Muscle of back (tissue), 11 donors: ENCODE measurements around the gene KDSR. TPM values are rescaled to one million over a fixed set of nuclear protein-coding genes. Genes with fewer than 3 reads are reported as not detected.
A peak's percentile ranks its signal among the peaks of the same experiment; 100 is the strongest.

Experiments used
- DNase-seq, 3 donors: peaks; one replicate each; pipeline versions ENCODE4 v3.0.0 to v3.0.0-alpha.2; 2013
- polyA plus RNA-seq, 10 donors: library from polyadenylated mRNA; unstranded; fragments of 120-200 nt; gene quantifications; one replicate each; pipeline ENCODE4 v1.2.1, GENCODE V29; 2013; ENCODE audit not compliant: insufficient read length in 10 of 10

KDSR gene
- polyA plus RNA-seq, 10 donors: 24.8 to 35.1 (median 27.5) TPM

DNA sequence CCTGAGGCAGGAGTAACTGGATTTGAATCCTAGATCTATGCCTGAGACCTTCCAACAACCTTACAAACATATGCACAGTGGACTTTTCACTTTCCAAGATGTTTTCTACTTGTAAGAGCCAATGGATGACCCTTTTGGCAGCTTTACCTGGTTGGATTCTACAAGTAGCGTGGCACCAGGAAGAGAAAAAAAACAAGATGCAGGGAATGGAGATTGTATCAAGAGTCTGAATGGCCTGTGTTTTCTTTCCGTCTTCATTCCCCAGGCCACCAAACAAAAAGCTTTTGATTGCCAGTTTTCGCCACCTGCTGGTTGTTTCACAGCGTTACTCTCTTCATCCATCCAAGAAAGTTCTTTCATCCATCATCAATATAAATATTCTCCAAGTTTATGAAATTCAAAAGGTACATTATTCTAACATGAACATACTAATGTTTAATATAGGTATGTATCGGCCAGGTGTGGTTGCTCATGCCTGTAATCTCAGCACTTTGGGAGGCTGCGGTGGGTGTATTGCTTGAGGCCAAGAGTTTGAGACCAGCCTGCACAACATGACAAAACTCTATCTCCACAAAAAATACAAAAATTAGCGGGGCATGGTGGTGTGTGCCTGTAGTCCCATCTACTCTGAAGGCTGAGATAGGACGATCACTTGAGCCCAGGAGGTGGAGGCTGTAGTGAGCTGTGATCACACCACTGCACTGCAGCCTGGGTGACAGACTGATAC lies 43.9 kb downstream of the KDSR start:
- DNase-seq: peak; percentile 76 to 89 (median 87)

DNA sequence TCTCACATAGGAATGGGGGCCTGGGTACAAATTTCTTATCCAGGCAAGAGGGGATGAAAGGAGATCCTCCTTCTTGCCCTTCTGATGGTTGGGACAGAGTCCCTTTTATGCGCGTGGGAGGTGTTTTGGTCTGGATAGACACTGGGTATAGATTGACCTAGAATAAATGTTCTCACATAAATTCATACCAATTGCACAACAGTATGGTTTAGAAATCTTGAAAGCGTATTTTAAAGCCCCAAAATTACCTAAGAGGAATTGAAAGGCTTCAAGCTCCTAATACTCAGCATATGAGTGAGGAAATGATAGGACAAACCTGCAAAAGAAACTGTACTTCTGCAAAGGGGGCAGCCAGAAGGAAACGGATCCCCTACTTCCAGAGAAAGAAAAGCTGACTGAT lies 44.8 kb downstream of the KDSR start:
- no peak for DNase-seq

DNA sequence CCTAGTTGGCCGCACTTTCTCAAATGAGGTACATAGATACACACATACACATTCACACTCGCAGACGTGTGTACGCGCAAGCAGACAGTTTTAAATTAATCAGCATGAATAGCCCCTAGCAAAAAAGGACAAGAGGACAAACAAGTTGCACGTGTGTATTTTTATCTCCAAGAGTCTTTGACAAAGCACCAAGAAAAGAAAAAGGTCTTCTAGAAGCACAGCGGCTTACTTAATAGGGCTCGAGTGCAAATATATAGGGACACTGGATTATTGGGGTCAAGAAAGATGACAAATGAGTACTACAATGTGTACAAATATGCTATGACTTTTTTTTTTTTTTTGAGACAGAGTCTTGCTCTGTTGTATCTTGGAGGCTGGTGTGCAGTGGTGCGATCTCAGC lies 45.7 kb downstream of the KDSR start:
- no peak for DNase-seq

DNA sequence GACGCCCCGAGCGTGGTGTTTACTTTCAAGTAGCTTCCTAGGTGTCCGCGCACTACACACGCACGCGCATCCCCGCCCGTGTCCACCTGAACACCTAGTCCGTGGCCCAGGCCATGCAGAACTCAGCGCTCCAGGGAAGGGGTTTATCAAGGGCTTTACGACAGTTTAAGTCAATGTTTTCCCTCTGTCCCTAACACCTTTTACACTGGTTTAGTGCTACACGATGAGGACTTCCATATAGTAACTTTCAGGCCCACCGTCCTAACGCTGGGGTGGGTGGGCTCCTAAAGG lies 46.1 kb downstream of the KDSR start:
- DNase-seq: no peak

DNA sequence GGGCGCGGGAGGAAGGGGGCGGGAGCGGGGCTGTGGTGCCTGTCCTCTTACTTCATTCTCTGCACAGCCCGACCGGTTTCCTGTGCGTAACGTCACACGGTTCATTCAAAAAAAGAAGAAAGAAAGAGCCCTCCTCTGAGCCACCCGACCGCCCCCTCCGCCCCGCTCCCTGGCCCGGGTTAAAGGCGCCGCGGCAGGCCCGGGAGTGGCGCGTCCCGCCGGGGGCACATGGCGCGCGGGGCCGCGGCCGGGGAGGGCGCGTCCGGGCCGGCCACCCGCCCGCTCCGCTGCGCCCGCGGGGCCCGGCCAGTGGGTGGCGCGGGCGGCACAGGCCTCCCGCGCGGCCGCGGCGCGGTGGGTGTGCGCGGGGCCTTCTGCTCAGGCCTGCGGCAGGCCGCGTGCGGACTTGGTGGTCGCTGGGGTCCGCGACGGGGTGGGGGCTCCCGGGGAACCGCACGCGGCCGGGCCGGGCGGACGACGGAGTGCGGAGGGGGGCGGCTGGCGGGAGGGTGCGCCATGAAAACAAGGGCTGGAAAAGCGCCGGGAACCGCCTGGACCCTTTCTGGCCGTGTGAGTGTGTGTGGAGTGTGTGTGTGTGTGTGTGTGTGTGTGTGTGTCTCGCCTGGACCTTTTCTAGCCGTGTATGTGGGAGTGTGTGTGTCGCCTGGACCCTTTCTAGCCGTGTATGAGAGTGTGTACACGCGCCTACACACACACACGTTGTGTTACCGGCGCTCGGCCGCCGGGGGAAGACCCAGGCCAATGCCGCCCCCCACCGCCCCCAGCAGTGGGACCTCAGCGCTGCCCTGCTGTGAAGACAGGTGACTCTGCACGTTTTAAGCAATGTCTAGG lies 46.7 kb downstream of the KDSR start:
- DNase-seq: peak; percentile 89 to 94 (median 89)

DNA sequence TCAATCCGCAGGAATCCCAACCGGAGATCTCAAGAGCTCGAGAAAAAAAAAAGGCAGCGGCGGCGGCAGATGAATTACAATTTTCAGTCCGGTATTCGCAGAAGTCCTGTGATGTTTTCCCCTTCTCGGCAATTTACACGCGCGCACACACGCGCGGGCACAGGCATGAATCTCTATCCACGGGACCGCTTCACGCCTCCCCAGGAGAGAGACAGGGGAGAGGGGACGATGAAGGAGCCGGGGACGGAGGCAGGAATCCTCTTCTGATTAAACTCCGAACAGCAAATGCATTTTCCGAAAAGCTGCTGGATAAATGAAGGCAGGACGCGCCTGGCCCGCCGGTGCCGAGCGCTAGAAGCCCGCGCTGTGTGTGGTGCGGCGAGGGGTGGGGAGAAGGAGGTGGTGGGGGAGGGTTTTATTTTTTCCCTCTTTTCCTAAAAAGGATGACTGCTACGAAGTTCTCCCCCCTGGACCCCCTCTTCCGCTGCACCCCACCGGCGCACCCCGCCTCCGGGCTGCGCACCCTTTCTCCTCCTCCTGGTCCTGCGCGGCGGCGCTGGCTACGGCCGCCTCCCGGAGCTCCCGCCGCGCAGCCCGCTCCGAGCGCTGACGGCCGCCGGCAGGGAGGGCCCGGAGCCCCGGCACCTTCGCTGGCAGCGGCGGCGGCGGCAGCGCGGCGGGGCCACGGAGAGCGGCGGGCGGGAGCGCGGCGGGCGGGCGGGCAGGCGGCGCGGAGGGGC lies 47.5 kb downstream of the KDSR start, which contains the start of gene BCL2:
Gene BCL2, minus strand, starts transcription at position 387 of the 740 bp plus-strand sequence.
- DNase-seq: peak; percentile 49 to 92 (median 79)

DNA sequence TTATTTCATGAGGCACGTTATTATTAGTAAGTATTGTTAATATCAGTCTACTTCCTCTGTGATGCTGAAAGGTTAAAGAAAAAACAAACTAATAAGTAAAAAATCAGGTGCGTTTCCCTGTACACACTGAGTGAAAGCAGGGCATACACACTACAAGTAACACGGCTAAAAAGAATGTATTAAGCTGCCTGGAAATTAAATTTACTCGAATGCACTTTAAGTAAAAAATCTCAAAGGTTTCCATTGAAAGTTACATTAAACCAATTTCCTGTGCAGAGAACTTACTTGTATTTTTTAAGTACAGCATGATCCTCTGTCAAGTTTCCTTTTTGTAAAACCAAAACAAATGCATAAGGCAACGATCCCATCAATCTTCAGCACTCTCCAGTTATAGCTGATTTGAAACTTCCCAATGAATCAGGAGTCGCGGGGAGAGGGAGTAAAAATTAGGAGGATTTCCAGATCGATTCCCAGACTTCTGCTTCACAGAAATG lies 48.1 kb downstream of the KDSR start:
- no peak for DNase-seq

DNA sequence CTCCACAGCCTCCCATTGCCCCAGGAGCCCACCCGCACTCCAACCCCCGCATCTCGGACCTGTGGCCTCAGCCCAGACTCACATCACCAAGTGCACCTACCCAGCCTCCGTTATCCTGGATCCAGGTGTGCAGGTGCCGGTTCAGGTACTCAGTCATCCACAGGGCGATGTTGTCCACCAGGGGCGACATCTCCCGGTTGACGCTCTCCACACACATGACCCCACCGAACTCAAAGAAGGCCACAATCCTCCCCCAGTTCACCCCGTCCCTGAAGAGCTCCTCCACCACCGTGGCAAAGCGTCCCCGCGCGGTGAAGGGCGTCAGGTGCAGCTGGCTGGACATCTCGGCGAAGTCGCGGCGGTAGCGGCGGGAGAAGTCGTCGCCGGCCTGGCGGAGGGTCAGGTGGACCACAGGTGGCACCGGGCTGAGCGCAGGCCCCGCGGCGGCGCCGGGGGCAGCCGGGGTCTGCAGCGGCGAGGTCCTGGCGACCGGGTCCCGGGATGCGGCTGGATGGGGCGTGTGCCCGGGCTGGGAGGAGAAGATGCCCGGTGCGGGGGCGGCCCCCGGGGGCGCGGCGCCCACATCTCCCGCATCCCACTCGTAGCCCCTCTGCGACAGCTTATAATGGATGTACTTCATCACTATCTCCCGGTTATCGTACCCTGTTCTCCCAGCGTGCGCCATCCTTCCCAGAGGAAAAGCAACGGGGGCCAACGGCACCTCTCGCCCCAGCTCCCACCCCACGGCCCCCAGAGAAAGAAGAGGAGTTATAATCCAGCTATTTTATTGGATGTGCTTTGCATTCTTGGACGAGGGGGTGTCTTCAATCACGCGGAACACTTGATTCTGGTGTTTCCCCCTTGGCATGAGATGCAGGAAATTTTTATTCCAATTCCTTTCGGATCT lies 48.8 kb downstream of the KDSR start:
- peak in 1 of 3 donors; percentile 82 for DNase-seq

DNA sequence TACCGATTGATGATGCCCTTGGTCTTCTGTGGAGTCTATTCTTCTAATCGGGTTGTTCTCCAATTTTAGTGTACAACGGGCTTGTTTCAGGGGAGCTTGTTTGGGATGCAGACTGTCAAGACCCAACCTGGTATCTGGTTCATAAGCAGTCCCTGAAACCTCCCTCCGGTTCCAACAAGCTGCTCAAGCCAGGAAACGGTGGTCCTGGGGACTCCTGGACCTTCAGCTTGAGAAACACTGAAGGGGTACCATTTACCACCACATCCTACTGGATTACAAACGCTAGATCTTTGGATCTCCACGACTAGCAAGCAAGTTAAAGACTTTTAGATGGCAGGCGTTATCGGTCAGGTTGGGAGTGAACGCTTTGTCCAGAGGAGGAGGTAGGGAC lies 49.5 kb downstream of the KDSR start:
- peak in 1 of 3 donors; percentile 54 for DNase-seq

DNA sequence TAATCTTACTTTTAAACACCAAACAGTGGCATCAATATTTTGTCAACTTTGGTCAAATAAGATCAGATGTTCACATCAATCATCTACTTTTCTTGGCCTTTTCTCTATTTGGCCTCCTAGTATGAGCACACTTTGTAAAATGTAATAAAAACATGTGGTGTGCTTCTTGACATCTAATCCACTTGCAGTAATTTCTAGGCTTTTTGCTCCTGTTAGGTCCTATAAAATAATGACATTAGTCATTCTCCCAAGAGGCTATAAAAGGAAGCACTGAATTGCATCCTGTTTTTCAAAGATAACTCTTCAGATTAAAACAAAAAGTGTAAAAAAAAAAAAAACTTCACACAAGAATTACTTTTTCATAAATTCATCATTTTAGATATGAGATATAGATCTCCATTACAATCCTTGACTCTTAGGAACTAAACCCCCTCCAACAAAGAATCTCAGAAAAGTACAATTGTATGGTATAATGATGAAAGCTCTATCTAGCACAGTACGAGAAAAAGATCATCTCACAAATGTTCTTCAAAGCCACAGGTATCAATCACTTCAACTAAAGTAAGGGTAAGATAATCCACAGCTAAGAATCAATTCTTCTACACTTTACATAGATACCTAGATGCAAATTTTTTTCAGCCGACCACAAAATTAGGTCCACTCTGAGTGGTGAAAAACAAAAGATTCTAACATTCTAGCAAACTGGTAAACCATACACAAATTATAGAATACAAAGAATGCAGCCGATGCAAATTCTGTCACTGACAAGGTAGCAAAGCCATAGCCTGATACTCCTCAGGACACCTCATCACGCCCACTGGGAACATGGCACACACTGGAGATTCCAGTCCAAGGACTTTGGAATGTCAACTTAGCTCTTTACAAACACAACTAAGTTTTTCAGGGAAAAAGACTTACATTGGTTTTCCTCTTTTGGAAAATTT lies 50.1 kb downstream of the KDSR start:
- DNase-seq: no peak

DNA sequence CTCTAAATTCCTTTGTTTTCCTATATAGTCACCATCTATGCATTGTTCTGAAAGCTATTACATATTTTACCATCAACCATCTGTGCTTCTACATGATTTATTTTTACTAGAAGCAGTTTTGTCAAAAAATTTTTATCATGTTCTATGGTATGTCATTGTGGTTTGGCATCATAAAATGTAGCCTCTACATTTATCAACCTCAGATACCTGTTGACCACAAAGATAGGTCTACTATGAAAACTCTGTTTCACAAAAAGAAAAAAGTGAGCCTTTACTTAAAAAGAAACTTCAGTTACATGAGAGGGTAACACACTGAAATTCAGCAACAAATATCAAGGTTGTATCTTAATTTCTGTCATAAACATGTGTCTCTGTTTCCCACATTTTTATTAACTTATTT lies 51.1 kb downstream of the KDSR start:
- no peak for DNase-seq

DNA sequence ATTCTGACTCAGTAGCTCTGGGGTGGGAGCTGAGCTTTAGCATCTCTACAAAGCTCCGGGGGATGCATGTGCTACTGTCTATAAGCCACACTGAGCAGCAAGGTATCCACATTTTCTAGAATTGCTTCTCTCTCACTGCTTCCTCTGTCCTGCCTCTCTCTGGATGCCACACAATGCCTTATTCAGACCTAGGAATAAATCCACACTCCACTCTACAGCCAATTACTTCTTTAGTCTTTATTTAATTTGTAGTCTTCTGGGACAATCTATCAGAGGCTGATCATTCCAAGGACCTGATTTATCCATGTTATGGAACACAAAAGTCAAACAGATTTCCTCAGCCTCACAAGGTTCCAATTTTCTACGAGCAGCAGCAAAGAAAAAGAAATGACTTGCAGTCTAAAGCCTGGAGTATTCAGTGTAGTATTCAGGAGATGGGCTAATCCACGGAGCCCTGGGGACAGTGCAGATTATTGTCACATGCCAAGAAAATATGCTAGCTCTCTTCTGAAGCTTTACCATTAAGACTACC lies 51.8 kb downstream of the KDSR start:
- peak in 1 of 3 donors; percentile 43 for DNase-seq

DNA sequence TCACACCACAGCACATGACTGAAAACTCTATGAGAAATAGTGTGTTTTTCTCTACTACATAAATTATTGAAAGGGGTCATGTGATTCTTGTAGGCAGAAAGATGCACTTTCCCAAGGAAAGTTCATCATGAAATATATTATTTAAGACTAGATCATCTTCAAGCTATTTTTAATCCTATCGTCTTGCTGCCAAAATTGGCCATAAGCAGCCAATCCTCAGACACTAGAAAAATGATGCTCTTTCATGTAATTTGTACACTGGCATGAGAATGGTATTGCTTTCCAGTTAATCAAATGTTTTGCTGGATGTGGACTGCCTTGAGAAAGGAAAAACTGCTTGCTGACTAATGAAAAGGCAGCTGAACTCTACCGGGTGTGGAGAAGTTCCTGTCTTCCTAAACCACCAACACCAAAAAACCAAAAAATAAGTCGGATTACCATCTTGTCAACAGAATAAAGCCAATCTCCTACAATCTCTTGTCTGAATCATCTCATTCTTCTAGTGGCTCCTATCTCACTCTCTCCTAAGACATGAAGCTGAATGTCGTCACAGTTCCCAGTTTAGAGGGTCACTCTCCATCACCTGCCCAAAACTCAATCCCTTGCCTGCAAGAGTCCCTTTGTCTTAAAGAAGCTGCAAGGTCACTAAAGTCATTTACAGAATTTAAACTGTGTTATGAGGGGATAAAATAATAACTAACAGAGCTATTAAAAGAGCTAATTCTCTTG lies 52.8 kb downstream of the KDSR start:
- DNase-seq: no peak

DNA sequence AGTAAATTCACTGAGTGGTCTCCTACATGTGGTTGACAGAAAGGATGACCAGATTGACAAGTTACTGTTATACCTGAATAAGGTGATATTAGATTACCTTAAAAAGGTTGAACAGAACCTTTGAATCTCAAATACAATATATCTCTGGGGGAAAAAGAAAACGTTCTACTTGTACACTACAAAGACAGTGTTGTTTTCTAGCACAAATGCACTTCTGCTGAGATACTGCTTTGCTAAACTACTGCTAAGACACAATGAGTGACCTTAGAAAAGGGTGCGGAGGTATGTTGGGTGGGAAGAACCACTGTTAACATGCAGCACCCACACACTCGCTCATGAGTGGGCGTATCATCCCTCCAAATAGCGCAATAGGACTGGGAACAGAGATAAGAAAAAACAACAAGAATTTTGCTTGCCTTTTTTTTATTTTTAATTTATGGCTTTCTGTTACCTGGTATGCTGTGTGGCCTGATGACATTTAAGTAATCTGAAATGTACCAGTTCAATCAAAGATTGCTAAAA lies 53.5 kb downstream of the KDSR start:
- no peak for DNase-seq

DNA sequence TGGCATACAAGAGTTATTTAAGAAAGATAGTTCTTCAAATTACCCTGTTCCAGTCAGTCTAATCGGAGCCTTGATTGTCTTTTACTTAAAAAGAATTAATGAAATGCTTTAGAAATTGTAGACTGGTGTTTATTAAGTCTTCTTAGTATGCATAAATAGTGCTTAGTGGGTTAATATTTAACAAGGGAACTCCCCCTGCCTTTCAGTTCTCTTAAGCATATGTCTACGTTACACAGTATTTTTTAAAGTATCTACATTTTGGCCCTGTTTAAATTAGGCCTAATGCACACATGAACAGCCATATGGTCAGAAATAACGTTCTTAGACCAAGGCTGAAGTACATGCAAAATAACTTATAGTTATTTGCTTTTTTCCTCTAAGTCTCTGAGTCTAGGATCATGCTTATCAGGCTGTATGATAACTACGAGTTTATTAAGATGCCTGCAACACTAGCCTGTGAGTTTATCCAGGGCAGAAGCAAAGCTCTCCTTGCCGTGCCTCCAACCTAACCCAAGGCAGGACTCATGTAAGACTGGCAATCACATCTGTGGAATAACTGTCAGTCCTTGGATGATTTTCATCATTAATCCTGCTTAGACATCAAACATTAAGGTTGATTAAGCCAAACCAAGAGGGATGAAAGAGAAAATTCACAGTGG lies 54.1 kb downstream of the KDSR start:
- DNase-seq: no peak

DNA sequence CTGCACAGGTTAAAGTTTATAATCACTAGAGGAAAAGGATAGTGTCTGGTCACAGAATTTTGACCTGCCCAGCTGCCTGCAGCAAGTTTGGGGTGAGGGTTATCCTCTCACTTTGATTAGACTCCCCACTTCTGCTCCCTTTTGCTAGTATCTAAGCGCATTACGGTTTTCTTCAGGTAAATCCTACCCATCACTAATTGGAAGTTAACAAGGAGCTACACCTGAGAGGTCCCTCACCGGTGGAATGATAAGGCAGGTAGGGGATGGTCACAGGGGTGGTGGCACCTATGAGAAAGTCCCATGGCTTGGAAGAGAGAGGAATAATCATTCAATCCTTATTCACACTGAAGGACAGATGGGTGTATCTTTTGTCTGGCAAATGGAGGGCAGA lies 55.0 kb downstream of the KDSR start:
- DNase-seq: no peak

DNA sequence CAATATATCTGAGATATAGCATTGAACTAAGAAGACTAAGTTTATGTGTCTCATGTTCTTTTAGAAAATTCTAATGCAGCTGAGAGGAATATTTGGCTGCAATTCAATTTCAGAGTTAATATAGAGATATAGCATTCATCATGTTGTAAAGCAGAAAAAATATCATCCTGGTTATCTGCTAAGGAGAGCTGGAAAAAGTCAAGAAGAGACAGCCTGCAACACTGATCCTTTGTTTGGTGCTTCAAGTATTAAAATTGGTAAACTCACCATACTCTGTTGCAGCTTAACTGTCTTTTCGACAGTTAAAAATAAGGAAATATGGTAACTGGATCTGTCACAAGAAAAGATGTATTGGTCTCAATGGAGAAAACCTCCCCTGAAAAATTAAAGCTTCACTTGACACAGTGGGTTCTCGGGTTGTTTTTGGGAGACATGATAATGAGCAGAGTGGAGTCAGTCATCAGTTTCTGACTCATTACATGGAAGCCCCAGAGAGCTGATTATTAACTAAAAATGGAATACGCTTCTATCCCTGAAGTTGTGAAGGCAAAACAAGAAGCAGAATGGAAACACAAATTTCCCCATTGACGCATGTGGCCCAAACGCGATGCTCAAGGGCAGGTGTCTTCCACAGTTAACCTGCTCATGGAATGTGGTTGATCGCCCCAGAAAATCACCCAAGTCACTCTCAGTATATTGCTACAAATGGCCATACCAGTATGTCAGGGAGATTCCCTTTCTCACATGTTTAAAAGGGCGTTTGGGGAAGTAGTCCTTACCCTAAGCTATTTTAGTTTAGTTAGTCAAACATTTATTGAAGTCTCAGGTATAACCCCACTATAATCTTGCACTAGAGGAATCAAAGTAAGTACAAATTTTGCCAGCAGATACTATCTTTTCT lies 55.6 kb downstream of the KDSR start:
- DNase-seq: no peak
